Astrocyte (in vitro differentiated cells and primary cell): ENCODE measurements around the gene MICALL2. TPM values are rescaled to one million over a fixed set of nuclear protein-coding genes. Genes with fewer than 3 reads are reported as not detected.

Experiments used
- DNase-seq: peaks from one replicate; pipeline ENCODE4 v3.0.0-alpha.2; 2010; ENCODE audit warnings: low read depth
- FAIRE-seq: peaks from 2 replicates; lab custom pipeline; 2011; peaks lifted over from hg19 to GRCh38; lab: Jason Lieb, UNC
- H2AFZ ChIP-seq: 2 replicates; pipeline ENCODE4 v1.6.0; 2012; ENCODE audit warnings: low read depth, low read length, inconsistent platforms
- H3K27ac ChIP-seq: 2 replicates; pipeline ENCODE4 v1.5.1; 2011; ENCODE audit warnings: low read depth, low read length, inconsistent platforms
- H3K27me3 ChIP-seq: 2 replicates; pipeline ENCODE4 v1.6.0; 2011; ENCODE audit warnings: low read length, inconsistent platforms; ENCODE audit not compliant: insufficient read depth
- H3K36me3 ChIP-seq: 2 replicates; pipeline ENCODE4 v1.5.1; 2011; ENCODE audit warnings: low read length, inconsistent platforms; ENCODE audit not compliant: insufficient read depth
- H3K4me1 ChIP-seq: 2 replicates; pipeline ENCODE4 v1.5.1; 2011; ENCODE audit warnings: low read length, inconsistent platforms; ENCODE audit not compliant: insufficient read depth
- H3K4me2 ChIP-seq: 2 replicates; pipeline ENCODE4 v1.6.0; 2012; ENCODE audit warnings: low read length, inconsistent platforms
- H3K4me3 ChIP-seq: 2 replicates; pipeline ENCODE4 v1.5.1; 2011; ENCODE audit warnings: low read depth, mild to moderate bottlenecking, low read length, inconsistent platforms; ENCODE audit not compliant: insufficient read depth
- H3K79me2 ChIP-seq: 2 replicates; pipeline ENCODE4 v1.6.0; 2012; ENCODE audit warnings: mild to moderate bottlenecking, low read length, inconsistent platforms; ENCODE audit not compliant: insufficient read depth
- H3K9ac ChIP-seq: 2 replicates; pipeline ENCODE4 v1.6.0; 2012; ENCODE audit warnings: mild to moderate bottlenecking, low read length, inconsistent platforms
- H3K9me3 ChIP-seq: 2 replicates; pipeline ENCODE4 v1.5.1; 2012; ENCODE audit warnings: low read depth, mild to moderate bottlenecking, low read length, inconsistent platforms; ENCODE audit not compliant: insufficient read depth
- H4K20me1 ChIP-seq: 2 replicates; pipeline ENCODE4 v1.6.0; 2012; ENCODE audit warnings: low read length, inconsistent platforms; ENCODE audit not compliant: insufficient read depth
- H3K27ac Mint-ChIP-seq: one replicate; pipeline ENCODE4 v1.8.0; 2021; ENCODE audit warnings: mild to moderate bottlenecking, mixed read lengths; ENCODE audit not compliant: unreplicated experiment
- H3K27me3 Mint-ChIP-seq: one replicate; pipeline ENCODE4 v1.8.0; 2021; ENCODE audit warnings: low read depth, mixed read lengths; ENCODE audit not compliant: unreplicated experiment
- H3K36me3 Mint-ChIP-seq: one replicate; pipeline ENCODE4 v1.8.0; 2021; ENCODE audit warnings: low read depth, mixed read lengths; ENCODE audit not compliant: unreplicated experiment
- H3K4me1 Mint-ChIP-seq: one replicate; pipeline ENCODE4 v1.8.0; 2021; ENCODE audit warnings: low read depth, mixed read lengths; ENCODE audit not compliant: unreplicated experiment
- H3K4me3 Mint-ChIP-seq: one replicate; pipeline ENCODE4 v1.8.0; 2021; ENCODE audit warnings: mild to moderate bottlenecking, moderate library complexity, mixed read lengths; ENCODE audit not compliant: unreplicated experiment
- H3K9me3 Mint-ChIP-seq: one replicate; pipeline ENCODE4 v1.8.0; 2021; ENCODE audit warnings: mild to moderate bottlenecking, mixed read lengths; ENCODE audit not compliant: unreplicated experiment
- EZH2 ChIP-seq: IDR thresholded peaks from 2 replicates; pipeline ENCODE4 v1.6.1; 2012; ENCODE audit warnings: mild to moderate bottlenecking, low read length, inconsistent platforms; ENCODE audit not compliant: insufficient read depth
- total RNA-seq: library from RNA; stranded (reverse); gene quantifications from 2 replicates; pipeline ENCODE4 v1.2.1, GENCODE V29; 2021
- TF ChIP-seq, protein P1 (sequence below): IDR thresholded peaks from 2 replicates; pipeline ENCODE4 v1.5.1; 2011; ENCODE audit warnings: low read depth, mild to moderate bottlenecking, inconsistent platforms, low read length, moderate library complexity; ENCODE audit not compliant: insufficient read depth

MICALL2 gene
- total RNA-seq, 1 donor from 2014 or later = 43.4 TPM

DNA sequence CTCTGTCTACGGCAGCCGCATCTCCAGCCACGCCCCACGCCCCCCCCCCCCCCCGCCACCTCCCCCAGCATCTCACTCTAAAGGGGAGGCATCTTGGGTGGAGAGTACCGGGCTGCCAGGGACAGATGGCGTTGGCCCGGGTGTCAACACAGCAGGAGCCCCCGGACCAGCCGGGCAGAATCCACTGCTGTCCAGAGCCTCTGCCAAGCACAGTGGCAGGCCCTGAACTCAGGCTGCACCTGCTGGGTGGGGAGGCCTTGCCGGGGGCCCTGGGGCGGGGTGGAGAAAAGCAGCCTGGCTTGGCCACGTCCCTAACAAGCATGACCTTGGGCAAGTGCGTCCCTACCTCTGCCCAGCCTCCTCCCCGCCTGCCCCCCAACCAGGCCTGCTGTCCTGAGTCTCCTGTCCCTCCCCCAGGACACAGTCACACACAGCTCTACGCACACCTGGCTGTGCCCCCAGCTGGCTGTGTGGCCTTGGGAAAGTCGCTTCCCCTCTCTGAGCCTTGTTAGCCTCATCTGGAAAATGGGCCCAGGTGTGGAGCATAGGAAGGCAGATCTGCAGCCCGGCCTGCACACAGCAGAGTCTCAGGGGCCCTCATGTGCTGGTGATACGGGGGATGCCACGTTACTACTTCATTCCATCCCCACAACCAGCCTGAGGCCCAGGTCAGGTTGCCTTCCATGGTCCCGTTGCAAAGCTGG lies 45.2 kb downstream of the MICALL2 start:
- Histone ChIP-seq H3K9me3 (no peaks in the 10 kb centered on the region), H3K4me3 (no peak overlapping the region), H2AFZ (no peak overlapping the region), H3K27me3 (peaks cover 6% of the 10 kb centered on the region), H3K27ac (no peak overlapping the region), H3K4me1 (peaks cover 6% of the 10 kb centered on the region), H3K36me3 (no peaks in the 10 kb centered on the region), H3K79me2 (no peaks in the 10 kb centered on the region), H3K9ac (no peak overlapping the region), H4K20me1 (no peaks in the 10 kb centered on the region), H3K4me2 (no peak overlapping the region)
- Mint-ChIP-seq H3K27me3 (peaks cover 35% of the 10 kb centered on the region), H3K27ac (no peak overlapping the region), H3K4me1 (peaks cover 5% of the 10 kb centered on the region), H3K36me3 (no peaks in the 10 kb centered on the region), H3K9me3 (no peaks in the 10 kb centered on the region), H3K4me3 (no peak overlapping the region)
- DNase-seq (no peak), FAIRE-seq (no peak)
- TF ChIP-seq, protein P1, sequence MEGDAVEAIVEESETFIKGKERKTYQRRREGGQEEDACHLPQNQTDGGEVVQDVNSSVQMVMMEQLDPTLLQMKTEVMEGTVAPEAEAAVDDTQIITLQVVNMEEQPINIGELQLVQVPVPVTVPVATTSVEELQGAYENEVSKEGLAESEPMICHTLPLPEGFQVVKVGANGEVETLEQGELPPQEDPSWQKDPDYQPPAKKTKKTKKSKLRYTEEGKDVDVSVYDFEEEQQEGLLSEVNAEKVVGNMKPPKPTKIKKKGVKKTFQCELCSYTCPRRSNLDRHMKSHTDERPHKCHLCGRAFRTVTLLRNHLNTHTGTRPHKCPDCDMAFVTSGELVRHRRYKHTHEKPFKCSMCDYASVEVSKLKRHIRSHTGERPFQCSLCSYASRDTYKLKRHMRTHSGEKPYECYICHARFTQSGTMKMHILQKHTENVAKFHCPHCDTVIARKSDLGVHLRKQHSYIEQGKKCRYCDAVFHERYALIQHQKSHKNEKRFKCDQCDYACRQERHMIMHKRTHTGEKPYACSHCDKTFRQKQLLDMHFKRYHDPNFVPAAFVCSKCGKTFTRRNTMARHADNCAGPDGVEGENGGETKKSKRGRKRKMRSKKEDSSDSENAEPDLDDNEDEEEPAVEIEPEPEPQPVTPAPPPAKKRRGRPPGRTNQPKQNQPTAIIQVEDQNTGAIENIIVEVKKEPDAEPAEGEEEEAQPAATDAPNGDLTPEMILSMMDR = no peak
- TF ChIP-seq EZH2 = no peak

- H4K20me1 ChIP-seq = no peaks in the 10 kb centered on the region
- H3K36me3 ChIP-seq = no peaks in the 10 kb centered on the region
- no peak overlapping the region for H3K27ac ChIP-seq
- Mint-ChIP-seq H3K9me3 (no peaks in the 10 kb centered on the region), H3K27ac (no peak overlapping the region), H3K4me3 (no peak overlapping the region), H3K4me1 (peaks cover 5% of the 10 kb centered on the region), H3K27me3 (peaks cover 43% of the 10 kb centered on the region), H3K36me3 (no peaks in the 10 kb centered on the region)
- DNase-seq = peak; percentile 36
- H3K9me3 ChIP-seq = no peaks in the 10 kb centered on the region
- TF ChIP-seq, protein P1 = peak; percentile 45
- TF ChIP-seq EZH2 = no peak
- H3K79me2 ChIP-seq = no peaks in the 10 kb centered on the region
- no peak overlapping the region for H3K9ac ChIP-seq
- no peak for FAIRE-seq
- peaks cover 13% of the 10 kb centered on the region for H3K27me3 ChIP-seq
- H3K4me1 ChIP-seq = peaks cover under 1% of the 10 kb centered on the region
- H3K4me2 ChIP-seq = no peak overlapping the region
- no peak overlapping the region for H3K4me3 ChIP-seq
- H2AFZ ChIP-seq = no peak overlapping the region
Measured at GRCh38 chr7:1412322-1413261, 46.7 kb downstream of the MICALL2 start.
